ENCODE data around the gene OBP2A. TPM values are rescaled to one million over a fixed set of nuclear protein-coding genes. Genes with fewer than 3 reads are reported as not detected.

Gene OBP2A
- total RNA-seq, 2 experiments from 2014 or later: not detected

GRCh38 chr9:135520916-135521607, 24.9 kb upstream of the OBP2A start, which contains the start of gene LCN1:
Gene LCN1 (plus strand): TSS chr9:135521440. CDS start chr9:135521498, 58 bp downstream.
- Histone ChIP-seq H3K27ac (ENCODE audit: low read depth, low read length, poor library complexity, severe bottlenecking) (no peak within 1 kb of the TSS), H3K79me2 (ENCODE audit: insufficient read depth, low read depth, low read length) (no peaks in the 10 kb centered on the region), H4K20me1 (ENCODE audit: insufficient read depth, low read length) (no peaks in the 10 kb centered on the region), H3K36me3 (ENCODE audit: insufficient read depth, low read length) (no peaks in the 10 kb centered on the region), H2AFZ (ENCODE audit: low read length) (no peak within 1 kb of the TSS), H3K4me1 (ENCODE audit: insufficient read depth, low read length, poor library complexity, severe bottlenecking) (no peaks in the 10 kb centered on the region), H3K9me3 (ENCODE audit: low read length) (no peaks in the 10 kb centered on the region), H3K9me2 (ENCODE audit: insufficient read depth, low read length) (no peaks in the 10 kb centered on the region), H3K4me2 (ENCODE audit: low read length) (no peak within 1 kb of the TSS), H3K4me3 (ENCODE audit: low read depth, low read length, poor library complexity, severe bottlenecking) (no peak within 1 kb of the TSS)
- DNase-seq (ENCODE audit: low spot score): no peak
- CTCF ChIA-PET (ENCODE audit: unreplicated experiment): no interaction called here
- POLR2A ChIA-PET: no interaction called here
- no peak for TF ChIP-seq EZH2phosphoT487 (IDR thresholded peaks at IDR 0.05; ENCODE audit: borderline replicate concordance, low read depth, low read length)
- no peak for TF ChIP-seq CTCF (conservative IDR thresholded peaks at IDR 0.05; ENCODE audit: low read length)
- intact Hi-C loops (cut with micrococcal nuclease; ENCODE audit: unreplicated experiment): no loop called here
- no TSS peak for BruUV-seq (replicated peaks)

GRCh38 chr9:135521608-135522095, 24.3 kb upstream of the OBP2A start:
- H3K9me3 ChIP-seq (ENCODE audit: low read length): no peaks in the 10 kb centered on the region
- H3K36me3 ChIP-seq (ENCODE audit: insufficient read depth, low read length): no peaks in the 10 kb centered on the region
- no peaks in the 10 kb centered on the region for H3K79me2 ChIP-seq (ENCODE audit: insufficient read depth, low read depth, low read length)
- H3K4me2 ChIP-seq (ENCODE audit: low read length): no peak overlapping the region
- intact Hi-C loops (cut with micrococcal nuclease; ENCODE audit: unreplicated experiment): no loop called here
- TF ChIP-seq EZH2phosphoT487 (IDR thresholded peaks at IDR 0.05; ENCODE audit: borderline replicate concordance, low read depth, low read length): no peak
- TF ChIP-seq CTCF (conservative IDR thresholded peaks at IDR 0.05; ENCODE audit: low read length): no peak
- no peak overlapping the region for H3K27ac ChIP-seq (ENCODE audit: low read depth, low read length, poor library complexity, severe bottlenecking)
- POLR2A ChIA-PET: no interaction called here
- DNase-seq (ENCODE audit: low spot score): no peak
- CTCF ChIA-PET (ENCODE audit: unreplicated experiment): no interaction called here
- no peak overlapping the region for H3K4me3 ChIP-seq (ENCODE audit: low read depth, low read length, poor library complexity, severe bottlenecking)
- no TSS peak for BruUV-seq (replicated peaks)
- H4K20me1 ChIP-seq (ENCODE audit: insufficient read depth, low read length): no peaks in the 10 kb centered on the region
- H3K4me1 ChIP-seq (ENCODE audit: insufficient read depth, low read length, poor library complexity, severe bottlenecking): no peaks in the 10 kb centered on the region
- no peak overlapping the region for H2AFZ ChIP-seq (ENCODE audit: low read length)
- no peaks in the 10 kb centered on the region for H3K9me2 ChIP-seq (ENCODE audit: insufficient read depth, low read length)

GRCh38 chr9:135522137-135522877, 23.6 kb upstream of the OBP2A start:
- POLR2A ChIA-PET: no interaction called here
- H3K4me2 ChIP-seq (ENCODE audit: low read length): no peak overlapping the region
- CTCF ChIA-PET (ENCODE audit: unreplicated experiment): no interaction called here
- H3K36me3 ChIP-seq (ENCODE audit: insufficient read depth, low read length): no peaks in the 10 kb centered on the region
- no peaks in the 10 kb centered on the region for H3K9me2 ChIP-seq (ENCODE audit: insufficient read depth, low read length)
- TF ChIP-seq CTCF (conservative IDR thresholded peaks at IDR 0.05; ENCODE audit: low read length): no peak
- H3K27ac ChIP-seq (ENCODE audit: low read depth, low read length, poor library complexity, severe bottlenecking): no peak overlapping the region
- H3K9me3 ChIP-seq (ENCODE audit: low read length): no peaks in the 10 kb centered on the region
- intact Hi-C loops (cut with micrococcal nuclease; ENCODE audit: unreplicated experiment): no loop called here
- H3K79me2 ChIP-seq (ENCODE audit: insufficient read depth, low read depth, low read length): no peaks in the 10 kb centered on the region
- no TSS peak for BruUV-seq (replicated peaks)
- no peak overlapping the region for H3K4me3 ChIP-seq (ENCODE audit: low read depth, low read length, poor library complexity, severe bottlenecking)
- H3K4me1 ChIP-seq (ENCODE audit: insufficient read depth, low read length, poor library complexity, severe bottlenecking): no peaks in the 10 kb centered on the region
- H4K20me1 ChIP-seq (ENCODE audit: insufficient read depth, low read length): no peaks in the 10 kb centered on the region
- H2AFZ ChIP-seq (ENCODE audit: low read length): no peak overlapping the region
- no peak for DNase-seq (ENCODE audit: low spot score)
